Activated CD8-positive, alpha-beta T cell treated with anti-CD3 and anti-CD28 coated beads, Interleukin-2, amount 10 ng/mL, durations not matched to agents 7 days and 5 days (primary cell): ENCODE measurements around the gene UPF1. TPM values are rescaled to one million over a fixed set of nuclear protein-coding genes. Genes with fewer than 3 reads are reported as not detected.
"Not testable (repeated sequence)": the region's sequence is repeated elsewhere in the genome, so short reads cannot be mapped to it uniquely, and the experiment has no call there.

Experiments used
- ATAC-seq: fragments of 150-1000 bp; cut with Tn5 transposase; one replicate; pipeline ENCODE4 v1.10.0; 2021; ENCODE audit warnings: moderate library complexity
- CTCF ChIA-PET: fragments of 350-600 bp; sonication (Branson Sonifier 250); formaldehyde crosslinking; loops from one replicate; lab custom pipeline; 2021; ENCODE audit warnings: antibody characterized with exemption; lab: Charles Lee
- POLR2A ChIA-PET: fragments of 350-600 bp; sonication (Branson Sonifier 250); formaldehyde crosslinking; loops from one replicate; lab custom pipeline; 2021; ENCODE audit warnings: antibody characterized with exemption; lab: Charles Lee
- DNase-seq: peaks from one replicate; pipeline ENCODE4 v3.0.0-alpha.2; 2020
- H3K27ac Mint-ChIP-seq: one replicate; pipeline ENCODE4 v1.8.0; 2021; ENCODE audit warnings: mild to moderate bottlenecking, mixed read lengths
- H3K27me3 Mint-ChIP-seq: one replicate; pipeline ENCODE4 v1.8.0; 2021; ENCODE audit warnings: low read depth, mixed read lengths
- H3K36me3 Mint-ChIP-seq: one replicate; pipeline ENCODE4 v1.8.0; 2021; ENCODE audit warnings: low read depth, mixed read lengths
- H3K4me1 Mint-ChIP-seq: one replicate; pipeline ENCODE4 v1.8.0; 2021; ENCODE audit warnings: low read depth, mixed read lengths
- H3K4me3 Mint-ChIP-seq: one replicate; pipeline ENCODE4 v1.8.0; 2021; ENCODE audit warnings: mild to moderate bottlenecking, mixed read lengths
- H3K9me3 Mint-ChIP-seq: one replicate; pipeline ENCODE4 v1.8.0; 2022; ENCODE audit warnings: mixed read lengths; ENCODE audit not compliant: insufficient read depth
- total RNA-seq, 2 experiments: library from RNA; stranded (reverse); gene quantifications; one replicate each; pipeline ENCODE4 v1.2.3, GENCODE V29; 2021

The UPF1 gene
- total RNA-seq, 2 experiments from 2014 or later: 81.8 to 84.0 TPM

- Mint-ChIP-seq H3K27me3 (peaks cover 24% of the 10 kb centered on the region), H3K4me3 (no peak overlapping the region), H3K4me1 (peaks cover 12% of the 10 kb centered on the region), H3K27ac (no peak overlapping the region), H3K9me3 (no peaks in the 10 kb centered on the region), H3K36me3 (peaks cover 8% of the 10 kb centered on the region)
- ChIA-PET POLR2A (no interaction called here), CTCF (no interaction called here)
- DNase-seq (no peak), ATAC-seq (no peak)
Observed at GRCh38 chr19:18898607-18899408, 67.0 kb downstream of the UPF1 start.

GRCh38 chr19:18899624-18900560, 68.1 kb downstream of the UPF1 start:
- CTCF ChIA-PET: no interaction called here
- no peak overlapping the region for H3K27ac Mint-ChIP-seq
- H3K27me3 Mint-ChIP-seq: peaks cover 18% of the 10 kb centered on the region
- DNase-seq (no peak), ATAC-seq (no peak)
- no peaks in the 10 kb centered on the region for H3K9me3 Mint-ChIP-seq
- POLR2A ChIA-PET: interaction anchor here (0.6 kb wide), 1 partner anchor 377 kb away, joined by 3 read pairs; no protein-coding TSS in a partner anchor
- H3K4me1 Mint-ChIP-seq: peaks cover 12% of the 10 kb centered on the region
- H3K36me3 Mint-ChIP-seq: peaks cover 9% of the 10 kb centered on the region
- H3K4me3 Mint-ChIP-seq: no peak overlapping the region

DNA sequence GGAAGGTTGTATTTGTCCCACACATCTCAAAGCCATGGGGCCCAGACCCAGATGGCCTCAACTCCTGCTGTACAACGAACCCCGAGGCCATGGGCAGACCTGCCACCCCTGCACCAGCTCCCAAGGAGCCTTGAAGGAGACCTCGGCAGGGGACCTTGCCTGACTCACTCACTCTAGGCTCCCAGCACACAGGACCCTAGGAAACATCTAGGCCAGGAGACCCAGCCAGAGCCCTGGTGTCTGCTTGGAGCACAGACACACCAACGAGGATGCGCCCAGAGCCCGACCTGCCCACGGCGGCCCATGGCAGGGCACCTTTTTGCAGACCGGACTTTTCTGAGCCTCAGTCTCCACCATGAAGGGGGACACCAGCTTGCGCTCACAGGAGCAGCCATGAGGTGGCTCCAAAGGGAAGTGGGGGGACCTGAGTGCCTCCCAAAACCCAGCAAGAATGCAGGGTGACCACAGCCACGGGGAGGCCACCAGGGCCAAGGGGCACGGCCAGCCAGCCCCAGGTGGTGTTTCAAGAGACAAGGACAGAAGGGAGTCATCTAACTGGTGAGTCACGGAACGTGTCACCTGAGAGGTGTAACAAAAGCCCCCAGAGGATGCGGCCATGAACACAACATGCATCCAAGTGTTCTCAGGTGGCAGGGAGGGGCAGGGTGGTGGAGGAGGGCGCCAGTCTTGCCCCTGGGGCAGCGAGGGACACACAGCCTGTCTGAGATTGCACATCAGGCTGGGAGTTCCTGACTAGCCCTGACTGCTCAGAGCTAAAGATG, 69.1 kb downstream of the UPF1 start:
- ATAC-seq (no peak), DNase-seq (no peak)
- Mint-ChIP-seq H3K27ac (no peak overlapping the region), H3K27me3 (peaks cover 14% of the 10 kb centered on the region), H3K36me3 (peaks cover 14% of the 10 kb centered on the region), H3K4me3 (no peak overlapping the region), H3K4me1 (peaks cover 11% of the 10 kb centered on the region), H3K9me3 (no peaks in the 10 kb centered on the region)
- ChIA-PET CTCF (no interaction called here), POLR2A (no interaction called here)

DNA sequence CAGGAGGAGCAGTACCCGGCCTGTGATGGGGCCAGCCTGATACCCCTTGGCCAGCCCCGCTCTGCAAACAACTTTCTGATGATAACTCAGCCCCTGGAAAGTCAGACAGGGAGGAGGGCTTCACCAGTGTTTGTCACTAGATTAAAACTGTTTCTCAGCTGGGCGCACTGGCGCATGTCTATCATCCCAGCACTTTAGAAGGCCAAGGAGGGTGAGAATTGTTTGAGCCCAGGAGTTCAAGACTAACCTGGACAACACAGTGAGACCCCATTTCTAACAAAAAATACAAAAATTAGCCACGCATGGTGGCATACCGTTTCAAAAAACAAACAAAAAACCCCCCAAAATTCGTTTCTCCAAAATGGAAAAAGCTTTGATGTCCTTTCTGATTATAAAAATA, 69.7 kb downstream of the UPF1 start:
- Mint-ChIP-seq H3K4me1 (peaks cover 9% of the 10 kb centered on the region), H3K36me3 (peaks cover 14% of the 10 kb centered on the region), H3K27ac (no peak overlapping the region), H3K9me3 (no peaks in the 10 kb centered on the region), H3K27me3 (peaks cover 12% of the 10 kb centered on the region), H3K4me3 (no peak overlapping the region)
- ATAC-seq: no peak
- ChIA-PET CTCF (no interaction called here), POLR2A (no interaction called here)
- DNase-seq: no peak

DNA sequence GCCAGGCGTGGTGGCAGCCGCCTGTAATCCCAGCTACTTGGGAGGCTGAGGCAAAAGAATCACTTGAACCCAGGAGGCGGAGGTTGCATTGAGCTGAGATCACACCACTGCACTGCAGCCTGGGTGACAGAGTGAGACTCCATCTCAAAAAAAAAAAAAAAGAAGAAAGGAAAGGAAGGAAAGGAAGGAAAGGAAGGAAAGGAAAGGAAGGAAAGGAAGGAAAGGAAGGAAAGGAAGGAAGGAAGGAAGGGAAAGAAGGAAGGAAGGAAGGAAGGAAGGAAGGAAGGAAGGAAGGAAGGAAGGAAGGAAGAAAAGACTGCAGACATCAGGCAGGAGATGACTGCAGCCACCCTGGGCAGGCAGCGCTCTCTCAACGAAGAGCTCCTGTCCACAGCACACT, 70.8 kb downstream of the UPF1 start:
- peaks cover 14% of the 10 kb centered on the region for H3K36me3 Mint-ChIP-seq
- CTCF ChIA-PET, H3K4me1 Mint-ChIP-seq, DNase-seq, H3K4me3 Mint-ChIP-seq, H3K9me3 Mint-ChIP-seq, ATAC-seq, POLR2A ChIA-PET, H3K27me3 Mint-ChIP-seq, H3K27ac Mint-ChIP-seq: not testable (repeated sequence)

GRCh38 chr19:18903156-18904037, 71.6 kb downstream of the UPF1 start:
- ATAC-seq: no peak
- Mint-ChIP-seq H3K4me3 (no peak overlapping the region), H3K27ac (no peak overlapping the region), H3K27me3 (no peaks in the 10 kb centered on the region), H3K9me3 (no peaks in the 10 kb centered on the region), H3K4me1 (no peaks in the 10 kb centered on the region), H3K36me3 (peaks cover 14% of the 10 kb centered on the region)
- no peak for DNase-seq
- POLR2A ChIA-PET: no interaction called here
- CTCF ChIA-PET: no interaction called here

GRCh38 chr19:18904334-18905057, 72.7 kb downstream of the UPF1 start:
- Mint-ChIP-seq H3K9me3 (no peaks in the 10 kb centered on the region), H3K36me3 (peaks cover 14% of the 10 kb centered on the region), H3K4me1 (no peaks in the 10 kb centered on the region), H3K4me3 (no peak overlapping the region), H3K27me3 (no peaks in the 10 kb centered on the region), H3K27ac (no peak overlapping the region)
- no peak for DNase-seq
- ChIA-PET POLR2A (no interaction called here), CTCF (no interaction called here)
- ATAC-seq: no peak

- Mint-ChIP-seq H3K27ac (no peak overlapping the region), H3K27me3 (no peaks in the 10 kb centered on the region), H3K4me1 (no peaks in the 10 kb centered on the region), H3K4me3 (no peak overlapping the region), H3K36me3 (peaks cover 17% of the 10 kb centered on the region), H3K9me3 (no peaks in the 10 kb centered on the region)
- DNase-seq: no peak
- ChIA-PET CTCF (no interaction called here), POLR2A (no interaction called here)
- no peak for ATAC-seq
Observed at GRCh38 chr19:18905058-18905456, 73.3 kb downstream of the UPF1 start.

- Mint-ChIP-seq H3K4me3 (no peak overlapping the region), H3K4me1 (no peaks in the 10 kb centered on the region), H3K9me3 (no peaks in the 10 kb centered on the region), H3K27ac (no peak overlapping the region), H3K36me3 (peaks cover 17% of the 10 kb centered on the region), H3K27me3 (no peaks in the 10 kb centered on the region)
- DNase-seq (no peak), ATAC-seq (no peak)
- POLR2A ChIA-PET: no interaction called here
- CTCF ChIA-PET: no interaction called here
Observed at GRCh38 chr19:18905513-18906236, 73.9 kb downstream of the UPF1 start.
